Fibroblast of lung (primary cell): ENCODE data around the gene KIAA1328. TPM values are rescaled to one million over a fixed set of nuclear protein-coding genes. Genes with fewer than 3 reads are reported as not detected.

ENCODE experiments used
- DNase-seq, 2 donors: peaks; one replicate each; pipeline versions ENCODE4 v3.0.0 to v3.0.0-alpha.2; 2010; ENCODE audit warnings: low read depth in 2 of 2
- H2AFZ ChIP-seq: 2 replicates; pipeline ENCODE4 v1.5.1; 2012; ENCODE audit warnings: low read length, control low read depth, inconsistent platforms
- H3K27ac ChIP-seq: 2 replicates; pipeline ENCODE4 v1.5.1; 2011; ENCODE audit warnings: low read length, control low read depth; ENCODE audit not compliant: insufficient read depth
- H3K27me3 ChIP-seq: 2 replicates; pipeline ENCODE4 v1.5.1; 2011; ENCODE audit warnings: mild to moderate bottlenecking, low read length; ENCODE audit not compliant: control insufficient read depth, insufficient read depth
- H3K36me3 ChIP-seq: 2 replicates; pipeline ENCODE4 v1.5.1; 2011; ENCODE audit warnings: low read length; ENCODE audit not compliant: control insufficient read depth, insufficient read depth
- H3K4me1 ChIP-seq: 2 replicates; pipeline ENCODE4 v1.5.1; 2011; ENCODE audit warnings: low read length; ENCODE audit not compliant: control insufficient read depth, insufficient read depth; ENCODE audit errors: extremely low read depth
- H3K4me2 ChIP-seq: 2 replicates; pipeline ENCODE4 v1.5.1; 2011; ENCODE audit warnings: low read length, control low read depth; ENCODE audit not compliant: insufficient read depth; ENCODE audit errors: extremely low read depth
- H3K4me3 ChIP-seq, 4 experiments: fragments of 200-600 bp in 1 of 4; sonication (generic) in 1 of 4; replicated peaks in 1 of 4; 2 replicates each; pipeline ENCODE4 v1.5.1; 2011 to 2016; ENCODE audit warnings: low read length in 4 of 4, low read depth in 3 of 4, mild to moderate bottlenecking in 3 of 4, control low read depth in 2 of 4, inconsistent platforms in 1 of 4, mixed read lengths in 1 of 4; ENCODE audit not compliant: insufficient read depth in 1 of 4; ENCODE audit errors: control extremely low read depth in 1 of 4
- H3K79me2 ChIP-seq: 2 replicates; pipeline ENCODE4 v1.5.1; 2012; ENCODE audit warnings: mild to moderate bottlenecking, low read length, inconsistent platforms; ENCODE audit not compliant: control insufficient read depth, insufficient read depth
- H3K9ac ChIP-seq: 2 replicates; pipeline ENCODE4 v1.5.1; 2011; ENCODE audit warnings: mild to moderate bottlenecking, low read length, control low read depth; ENCODE audit not compliant: insufficient read depth
- H3K9me3 ChIP-seq: 2 replicates; pipeline ENCODE4 v1.5.1; 2012; ENCODE audit warnings: low read depth, low read length; ENCODE audit not compliant: control insufficient read depth, insufficient read depth
- H4K20me1 ChIP-seq: 2 replicates; pipeline ENCODE4 v1.5.1; 2011; ENCODE audit warnings: low read length; ENCODE audit not compliant: control insufficient read depth, insufficient read depth; ENCODE audit errors: extremely low read depth
- CTCF ChIP-seq, 2 donors: IDR thresholded peaks in 1 of 2; conservative IDR thresholded peaks in 1 of 2; 1 replicate in 1 of 2; 2 replicates in 1 of 2; pipeline ENCODE4 v1.5.1; 2011 to 2012; ENCODE audit warnings: low read length in 2 of 2, control low read depth in 1 of 2, inconsistent platforms in 1 of 2, low read depth in 1 of 2, mild to moderate bottlenecking in 1 of 2
- EZH2 ChIP-seq: IDR thresholded peaks from 2 replicates; pipeline ENCODE4 v1.5.1; 2012; ENCODE audit warnings: low read length, control low read depth, mild to moderate bottlenecking; ENCODE audit errors: missing control alignments
- polyA plus RNA-seq, 2 donors: library from polyadenylated mRNA; depleted of rRNA in 1 of 2; stranded (reverse) in 1 of 2; unstranded in 1 of 2; fragments of >200 nt; gene quantifications; 2 replicates each; pipeline ENCODE4 v1.2.1, GENCODE V29; 2011 to 2012; ENCODE audit warnings: missing spikeins in 1 of 2
- total RNA-seq: library from RNA; depleted of rRNA; stranded (reverse); fragments of >200 nt; gene quantifications from 2 replicates; pipeline ENCODE4 v1.2.1, GENCODE V29; 2014

The KIAA1328 gene
- total and polyA plus RNA-seq, 2 donors (not counting 1 experiment from before 2014, with no cell fraction given), result 4.3 to 4.5 TPM

- H3K27me3 ChIP-seq, result peaks cover 9% of the 10 kb centered on the region
- H2AFZ ChIP-seq, result no peak overlapping the region
- no peak for DNase-seq
- H3K27ac ChIP-seq, result no peak overlapping the region
- no peak overlapping the region for H3K4me3 ChIP-seq
- no peaks in the 10 kb centered on the region for H4K20me1 ChIP-seq
- no peaks in the 10 kb centered on the region for H3K36me3 ChIP-seq
- H3K9me3 ChIP-seq, result no peaks in the 10 kb centered on the region
- H3K9ac ChIP-seq, result no peak overlapping the region
- no peak for TF ChIP-seq EZH2
- TF ChIP-seq CTCF (conservative IDR thresholded peaks at IDR 0.05 in 1 of 2, IDR thresholded peaks at IDR 0.05 in 1 of 2; ENCODE audit: low read depth in 1 of 2, low read length in 2 of 2), result no peak
- H3K4me2 ChIP-seq, result no peak overlapping the region
- H3K4me1 ChIP-seq, result no peaks in the 10 kb centered on the region
- no peaks in the 10 kb centered on the region for H3K79me2 ChIP-seq
These were observed 415.7 kb downstream of the KIAA1328 start for GRCh38 chr18:37244618-37245017.

- no peak overlapping the region for H3K4me3 ChIP-seq
- H3K4me2 ChIP-seq, result no peak overlapping the region
- H3K79me2 ChIP-seq, result no peaks in the 10 kb centered on the region
- no peak for DNase-seq
- H3K27me3 ChIP-seq, result peaks cover 9% of the 10 kb centered on the region
- no peaks in the 10 kb centered on the region for H3K36me3 ChIP-seq
- no peak overlapping the region for H3K27ac ChIP-seq
- H3K4me1 ChIP-seq, result no peaks in the 10 kb centered on the region
- TF ChIP-seq CTCF (conservative IDR thresholded peaks at IDR 0.05 in 1 of 2, IDR thresholded peaks at IDR 0.05 in 1 of 2; ENCODE audit: low read depth in 1 of 2, low read length in 2 of 2), result no peak
- no peak for TF ChIP-seq EZH2
- no peak overlapping the region for H3K9ac ChIP-seq
- H2AFZ ChIP-seq, result no peak overlapping the region
- no peaks in the 10 kb centered on the region for H4K20me1 ChIP-seq
- H3K9me3 ChIP-seq, result no peaks in the 10 kb centered on the region
These were observed 417.9 kb downstream of the KIAA1328 start for GRCh38 chr18:37246779-37247340.

GRCh38 chr18:37247497-37248161 lies 418.7 kb downstream of the KIAA1328 start:
- Histone ChIP-seq H3K36me3 (no peaks in the 10 kb centered on the region), H3K27ac (no peak overlapping the region), H3K4me2 (no peak overlapping the region), H3K9me3 (no peaks in the 10 kb centered on the region), H2AFZ (no peak overlapping the region), H3K79me2 (no peaks in the 10 kb centered on the region), H3K4me3 (no peak overlapping the region), H3K4me1 (no peaks in the 10 kb centered on the region), H3K9ac (no peak overlapping the region), H4K20me1 (no peaks in the 10 kb centered on the region), H3K27me3 (peaks cover 8% of the 10 kb centered on the region)
- DNase-seq, result no peak
- no peak for TF ChIP-seq EZH2
